Tibial artery (tissue), 4 donors: ENCODE measurements around the gene MYRFL.

Experiments used
- DNase-seq, 2 donors: peaks; one replicate each; pipeline ENCODE4 v3.0.0-alpha.2; 2019
- H3K27ac ChIP-seq, 2 donors: fragments of 200-600 bp; sonication (generic) in 1 of 2; 1 replicate in 1 of 2; 2 replicates in 1 of 2; pipeline ENCODE4 v1.5.1; 2018 to 2019; ENCODE audit warnings: mild to moderate bottlenecking in 1 of 2
- H3K27me3 ChIP-seq, 2 donors: fragments of 200-600 bp; sonication (generic) in 1 of 2; one replicate each; pipeline versions ENCODE4 v1.5.1 to v1.6.0; 2016 to 2019
- H3K36me3 ChIP-seq, 3 donors: fragments of 200-600 bp; sonication (generic) in 2 of 3; one replicate each; pipeline ENCODE4 v1.5.1; 2016 to 2019; ENCODE audit warnings: mild to moderate bottlenecking in 2 of 3
- H3K4me1 ChIP-seq, 4 donors: fragments of 200-600 bp; sonication (generic) in 2 of 4; 1 replicate in 3 of 4; 2 replicates in 1 of 4; pipeline ENCODE4 v1.5.1; 2016 to 2019
- H3K4me3 ChIP-seq, 2 donors: fragments of 200-600 bp; sonication (generic) in 1 of 2; 1 replicate in 1 of 2; 2 replicates in 1 of 2; pipeline ENCODE4 v1.5.1; 2018 to 2019; ENCODE audit warnings: mild to moderate bottlenecking in 2 of 2
- H3K9me3 ChIP-seq, 3 donors: fragments of 200-600 bp; sonication (generic) in 1 of 3; one replicate each; pipeline ENCODE4 v1.5.1; 2016 to 2019
- intact Hi-C: fragments of 100-400 bp; cut with DNase I; formaldehyde crosslinking; loops from one replicate; pipeline ENCODE4 v1.15.0; 2023; ENCODE audit warnings: low total_unique reads
- TF ChIP-seq, protein P1 (sequence below), 2 experiments: fragments of 200-600 bp in 1 of 2; fragments of 450-650 bp in 1 of 2; IDR thresholded peaks; one replicate each; pipeline ENCODE4 v1.5.1; 2017 to 2019; ENCODE audit warnings: antibody characterized with exemption in 2 of 2, mild to moderate bottlenecking in 1 of 2, moderate library complexity in 1 of 2

Gene MYRFL

DNA sequence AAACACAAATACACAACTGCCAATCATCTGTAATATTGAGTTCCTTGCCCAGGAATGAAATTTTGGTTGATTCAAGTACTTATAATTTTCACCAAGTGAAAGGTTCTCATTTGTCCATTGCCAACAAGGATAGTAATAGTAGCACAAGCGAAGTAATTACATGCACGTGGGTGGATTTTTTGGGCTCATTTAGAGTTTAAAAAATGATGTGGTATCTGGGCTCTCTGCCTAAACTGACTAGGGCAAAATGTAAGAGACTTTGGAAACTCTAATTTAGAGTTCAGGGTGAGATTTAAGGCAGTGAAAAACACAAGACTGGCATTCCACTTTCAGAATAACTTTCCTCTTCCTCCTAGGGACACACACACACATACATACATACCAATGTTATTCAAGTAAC lies 111.7 kb downstream of the MYRFL start:
- no peaks in the 10 kb centered on the region for H3K36me3 ChIP-seq
- intact Hi-C loops: no loop called here

DNA sequence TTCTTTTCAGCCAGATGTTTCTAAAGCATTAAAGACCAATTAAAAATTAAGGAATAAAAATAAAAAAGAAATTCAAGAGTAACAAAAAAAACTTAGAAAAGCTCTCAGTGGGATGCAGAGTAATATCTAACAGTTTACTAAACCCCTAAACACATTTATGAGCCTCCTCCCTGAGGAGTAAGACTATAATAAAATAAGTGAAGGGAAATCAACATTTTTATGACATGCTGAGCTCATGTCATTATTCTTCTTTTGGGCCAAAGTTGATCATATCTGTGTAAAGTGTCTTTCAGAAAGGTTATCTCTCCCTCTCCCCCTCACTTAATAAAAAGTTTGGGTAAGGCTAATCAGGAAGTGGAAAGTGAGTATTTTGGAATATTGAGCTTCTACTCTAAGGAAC lies 122.1 kb downstream of the MYRFL start:
- no peak overlapping the region for H3K27ac ChIP-seq
- peaks cover 0 to 3% (median 0%) of the 10 kb centered on the region in 3 donors for H3K9me3 ChIP-seq
- H3K36me3 ChIP-seq: no peaks in the 10 kb centered on the region
- no peak overlapping the region for H3K4me3 ChIP-seq
- no peaks in the 10 kb centered on the region for H3K27me3 ChIP-seq
- intact Hi-C loops: no loop called here
- peaks cover 0 to 9% (median 1%) of the 10 kb centered on the region in 4 donors for H3K4me1 ChIP-seq
- TF ChIP-seq, protein P1, sequence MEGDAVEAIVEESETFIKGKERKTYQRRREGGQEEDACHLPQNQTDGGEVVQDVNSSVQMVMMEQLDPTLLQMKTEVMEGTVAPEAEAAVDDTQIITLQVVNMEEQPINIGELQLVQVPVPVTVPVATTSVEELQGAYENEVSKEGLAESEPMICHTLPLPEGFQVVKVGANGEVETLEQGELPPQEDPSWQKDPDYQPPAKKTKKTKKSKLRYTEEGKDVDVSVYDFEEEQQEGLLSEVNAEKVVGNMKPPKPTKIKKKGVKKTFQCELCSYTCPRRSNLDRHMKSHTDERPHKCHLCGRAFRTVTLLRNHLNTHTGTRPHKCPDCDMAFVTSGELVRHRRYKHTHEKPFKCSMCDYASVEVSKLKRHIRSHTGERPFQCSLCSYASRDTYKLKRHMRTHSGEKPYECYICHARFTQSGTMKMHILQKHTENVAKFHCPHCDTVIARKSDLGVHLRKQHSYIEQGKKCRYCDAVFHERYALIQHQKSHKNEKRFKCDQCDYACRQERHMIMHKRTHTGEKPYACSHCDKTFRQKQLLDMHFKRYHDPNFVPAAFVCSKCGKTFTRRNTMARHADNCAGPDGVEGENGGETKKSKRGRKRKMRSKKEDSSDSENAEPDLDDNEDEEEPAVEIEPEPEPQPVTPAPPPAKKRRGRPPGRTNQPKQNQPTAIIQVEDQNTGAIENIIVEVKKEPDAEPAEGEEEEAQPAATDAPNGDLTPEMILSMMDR (IDR thresholded peaks at IDR 0.05): no peak
- no peak for DNase-seq

More for the DNA sequence above, 111.7 kb downstream of the MYRFL start:
- TF ChIP-seq, protein P1 (IDR thresholded peaks at IDR 0.05): no peak
- Histone ChIP-seq H3K27me3 (no peaks in the 10 kb centered on the region), H3K4me3 (no peak overlapping the region), H3K27ac (no peak overlapping the region), H3K9me3 (no peaks in the 10 kb centered on the region), H3K4me1 (peaks cover 0 to 6% (median 0%) of the 10 kb centered on the region in 4 donors)
- no peak for DNase-seq

GRCh38 chr12:69947897-69948296 lies 122.9 kb downstream of the MYRFL start:
- Histone ChIP-seq H3K9me3 (peaks cover 0 to 3% (median 0%) of the 10 kb centered on the region in 3 donors), H3K27ac (no peak overlapping the region), H3K36me3 (no peaks in the 10 kb centered on the region), H3K27me3 (no peaks in the 10 kb centered on the region), H3K4me3 (no peak overlapping the region), H3K4me1 (peaks cover 0 to 9% (median 1%) of the 10 kb centered on the region in 4 donors)
- intact Hi-C loops: no loop called here
- DNase-seq: no peak
- TF ChIP-seq, protein P1 (IDR thresholded peaks at IDR 0.05): no peak

DNA sequence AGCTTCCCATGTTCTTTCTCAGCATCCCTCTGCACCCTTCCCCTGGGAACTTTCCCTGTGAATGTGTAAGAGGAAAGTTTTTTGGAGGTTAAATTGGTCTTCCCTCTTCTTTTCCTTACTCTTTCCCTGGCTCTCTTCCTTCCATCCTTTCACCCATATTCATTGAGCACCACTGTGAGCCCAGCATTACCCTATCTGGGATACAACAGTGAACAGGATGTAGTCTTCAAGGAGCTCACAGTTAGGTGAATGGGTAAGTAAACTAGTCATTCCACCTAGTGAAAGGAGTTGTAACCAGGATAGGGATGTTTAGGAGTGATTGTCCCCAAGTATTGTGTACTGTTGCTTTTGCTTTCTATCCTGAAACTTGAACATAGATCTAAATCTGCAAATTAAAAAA lies 123.8 kb downstream of the MYRFL start:
- no peak for DNase-seq
- H3K36me3 ChIP-seq: no peaks in the 10 kb centered on the region
- H3K4me3 ChIP-seq: no peak overlapping the region
- intact Hi-C loops: no loop called here
- no peak overlapping the region for H3K27ac ChIP-seq
- peaks cover 0 to 9% (median 1%) of the 10 kb centered on the region in 4 donors for H3K4me1 ChIP-seq
- H3K9me3 ChIP-seq: peaks cover 0 to 3% (median 0%) of the 10 kb centered on the region in 3 donors
- TF ChIP-seq, protein P1 (IDR thresholded peaks at IDR 0.05): no peak
- H3K27me3 ChIP-seq: no peaks in the 10 kb centered on the region

DNA sequence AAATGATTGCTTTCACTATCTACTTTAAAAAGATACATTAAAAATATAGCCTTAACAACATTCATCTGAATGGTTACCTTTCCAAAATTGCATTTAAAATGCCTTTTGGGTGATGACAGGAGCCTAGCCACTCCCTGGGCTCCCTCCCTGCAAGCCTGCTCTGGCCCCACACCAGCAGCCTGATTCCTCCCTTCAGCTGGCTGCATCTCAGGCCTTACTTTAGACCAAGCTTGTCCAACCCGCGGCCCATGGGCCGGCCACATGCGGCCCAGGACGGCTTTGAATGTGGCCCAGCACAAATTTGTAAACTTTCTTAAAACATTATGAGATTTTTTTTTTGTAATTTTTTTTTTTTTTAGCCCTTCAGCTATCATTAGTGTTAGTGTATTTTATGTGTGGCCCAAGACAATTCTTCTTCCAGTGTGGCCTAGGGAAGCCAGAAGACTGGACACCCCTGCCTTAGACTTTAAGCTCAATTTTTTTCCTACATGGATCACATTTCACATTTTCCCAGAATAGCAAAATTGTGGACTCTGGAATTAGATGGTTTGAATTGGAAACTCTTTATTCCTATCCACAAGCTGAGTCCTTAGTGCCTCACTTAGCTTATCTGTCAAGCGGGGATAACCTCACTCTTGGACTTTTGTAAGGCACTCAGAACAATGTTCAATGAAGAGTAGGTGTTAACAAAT lies 124.4 kb downstream of the MYRFL start:
- DNase-seq: no peak
- intact Hi-C loops: no loop called here
- Histone ChIP-seq H3K27ac (no peak overlapping the region), H3K9me3 (peaks cover 0 to 3% (median 0%) of the 10 kb centered on the region in 3 donors), H3K36me3 (no peaks in the 10 kb centered on the region), H3K4me3 (no peak overlapping the region), H3K27me3 (no peaks in the 10 kb centered on the region), H3K4me1 (peaks cover 0 to 9% (median 1%) of the 10 kb centered on the region in 4 donors)
- TF ChIP-seq, protein P1 (IDR thresholded peaks at IDR 0.05): no peak
